Measurements from ENCODE around the gene RFK. TPM values are rescaled to one million over a fixed set of nuclear protein-coding genes. Genes with fewer than 3 reads are reported as not detected.

Gene RFK
- total RNA-seq, 1 experiment from 2014 or later = 14.0 TPM

- H3K36me3 Mint-ChIP-seq (ENCODE audit: insufficient read depth, unreplicated experiment) = no peaks in the 10 kb centered on the region
- H3K9me3 Mint-ChIP-seq (ENCODE audit: low read depth, unreplicated experiment) = no peaks in the 10 kb centered on the region
- DNase-seq = no peak
- H3K27me3 Mint-ChIP-seq (ENCODE audit: unreplicated experiment) = no peaks in the 10 kb centered on the region
- intact Hi-C loops (cut with micrococcal nuclease; ENCODE audit: unreplicated experiment) = no loop called here
- CTCF ChIA-PET = no interaction called here
- BruUV-seq (replicated peaks) = no TSS peak
- no peak overlapping the region for H3K4me3 Mint-ChIP-seq (ENCODE audit: low read depth, unreplicated experiment)
- no peak overlapping the region for H3K27ac Mint-ChIP-seq (ENCODE audit: unreplicated experiment)
- peaks cover 22% of the 10 kb centered on the region for H3K4me1 Mint-ChIP-seq (ENCODE audit: low read depth, unreplicated experiment)
- no peak for TF ChIP-seq CTCF (IDR thresholded peaks at IDR 0.05; ENCODE audit: unreplicated experiment)
Observed at GRCh38 chr9:76405340-76405739, 11.1 kb upstream of the RFK start.

- H3K9me3 Mint-ChIP-seq (ENCODE audit: low read depth, unreplicated experiment) = no peaks in the 10 kb centered on the region
- CTCF ChIA-PET = interaction anchor here (1.0 kb wide), 1 partner anchor 10 kb away, joined by 4 read pairs; the partner anchor contains the start of gene RFK
- H3K4me3 Mint-ChIP-seq (ENCODE audit: low read depth, unreplicated experiment) = no peak overlapping the region
- H3K27ac Mint-ChIP-seq (ENCODE audit: unreplicated experiment) = no peak overlapping the region
- BruUV-seq (replicated peaks) = no TSS peak
- H3K27me3 Mint-ChIP-seq (ENCODE audit: unreplicated experiment) = no peaks in the 10 kb centered on the region
- intact Hi-C loops (cut with micrococcal nuclease; ENCODE audit: unreplicated experiment) = loop anchor here (5.0 kb wide), 1 partner anchor 38 kb away; no protein-coding TSS in a partner anchor
- peaks cover 28% of the 10 kb centered on the region for H3K4me1 Mint-ChIP-seq (ENCODE audit: low read depth, unreplicated experiment)
- DNase-seq = no peak
- no peak for TF ChIP-seq CTCF (IDR thresholded peaks at IDR 0.05; ENCODE audit: unreplicated experiment)
- H3K36me3 Mint-ChIP-seq (ENCODE audit: insufficient read depth, unreplicated experiment) = no peaks in the 10 kb centered on the region
Observed at GRCh38 chr9:76404401-76404800, 10.2 kb upstream of the RFK start.

GRCh38 chr9:76403352-76403751 is 9.1 kb upstream of the RFK start:
- H3K36me3 Mint-ChIP-seq (ENCODE audit: insufficient read depth, unreplicated experiment) = no peaks in the 10 kb centered on the region
- peaks cover 28% of the 10 kb centered on the region for H3K4me1 Mint-ChIP-seq (ENCODE audit: low read depth, unreplicated experiment)
- DNase-seq = no peak
- H3K27ac Mint-ChIP-seq (ENCODE audit: unreplicated experiment) = no peak overlapping the region
- H3K27me3 Mint-ChIP-seq (ENCODE audit: unreplicated experiment) = no peaks in the 10 kb centered on the region
- peak; percentile 27 for TF ChIP-seq CTCF (IDR thresholded peaks at IDR 0.05; ENCODE audit: unreplicated experiment)
- intact Hi-C loops (cut with micrococcal nuclease; ENCODE audit: unreplicated experiment) = loop anchor here (1.0 to 5.0 kb wide), 2 partner anchors 39 to 255 kb away; no protein-coding TSS in a partner anchor
- BruUV-seq (replicated peaks) = no TSS peak
- H3K4me3 Mint-ChIP-seq (ENCODE audit: low read depth, unreplicated experiment) = peak overlapping the region; percentile 30
- no peaks in the 10 kb centered on the region for H3K9me3 Mint-ChIP-seq (ENCODE audit: low read depth, unreplicated experiment)
- CTCF ChIA-PET = no interaction called here

- peaks cover 28% of the 10 kb centered on the region for H3K4me1 Mint-ChIP-seq (ENCODE audit: low read depth, unreplicated experiment)
Observed at GRCh38 chr9:76401580-76402354, 7.5 kb upstream of the RFK start.

More at GRCh38 chr9:76401580-76402354, 7.5 kb upstream of the RFK start:
- H3K4me3 Mint-ChIP-seq (ENCODE audit: low read depth, unreplicated experiment) = no peak overlapping the region
- CTCF ChIA-PET = interaction anchor here (0.6 kb wide), 1 partner anchor 40 kb away, joined by 3 read pairs; no protein-coding TSS in a partner anchor
- no TSS peak for BruUV-seq (replicated peaks)
- H3K36me3 Mint-ChIP-seq (ENCODE audit: insufficient read depth, unreplicated experiment) = no peaks in the 10 kb centered on the region
- no peaks in the 10 kb centered on the region for H3K27me3 Mint-ChIP-seq (ENCODE audit: unreplicated experiment)
- no peaks in the 10 kb centered on the region for H3K9me3 Mint-ChIP-seq (ENCODE audit: low read depth, unreplicated experiment)
- no peak overlapping the region for H3K27ac Mint-ChIP-seq (ENCODE audit: unreplicated experiment)
- DNase-seq = no peak
- intact Hi-C loops (cut with micrococcal nuclease; ENCODE audit: unreplicated experiment) = loop anchor here (5.0 kb wide), 1 partner anchor 41 kb away; no protein-coding TSS in a partner anchor
- no peak for TF ChIP-seq CTCF (IDR thresholded peaks at IDR 0.05; ENCODE audit: unreplicated experiment)
